ENCODE data around the gene SYPL1.

- TF ChIP-seq EZH2 (IDR thresholded peaks at IDR 0.05; ENCODE audit: borderline replicate concordance) (no peak), CTCF (IDR thresholded peaks at IDR 0.05; ENCODE audit: poor library complexity) (no peak)
Observed at GRCh38 chr7:106126170-106126938, 14.2 kb upstream of the SYPL1 start.

All from hepatocyte (in vitro differentiated cells).